ENCODE results near the gene SPRN.

GRCh38 chr10:133391761-133392518, 32.5 kb downstream of the SPRN start:
- TF ChIP-seq CTCF (IDR thresholded peaks at IDR 0.05) (no peak), HOXA7 (CRISPR knock-in tag; IDR thresholded peaks at IDR 0.05) (no peak), CEBPB (IDR thresholded peaks at IDR 0.05) (no peak), POLR2A (IDR thresholded peaks at IDR 0.05; ENCODE audit: low read length) (no peak), EP300 (IDR thresholded peaks at IDR 0.05) (no peak), KDM1A (IDR thresholded peaks at IDR 0.05; ENCODE audit: low read depth) (no peak), REST (IDR thresholded peaks at IDR 0.05) (no peak), MAZ (IDR thresholded peaks at IDR 0.05; ENCODE audit: borderline replicate concordance, low read depth, low read length) (no peak), MAFK (IDR thresholded peaks at IDR 0.05; ENCODE audit: partially characterized antibody) (no peak), JUN (IDR thresholded peaks at IDR 0.05) (no peak)
